Urinary bladder (tissue), 4 donors: ENCODE data around the gene CPLANE2. TPM values are rescaled to one million over a fixed set of nuclear protein-coding genes. Genes with fewer than 3 reads are reported as not detected.

Source experiments
- DNase-seq: peaks from one replicate; pipeline ENCODE4 v3.0.0-alpha.2; 2015; ENCODE audit errors: extremely low spot score
- H3K27ac ChIP-seq: one replicate; pipeline ENCODE4 v1.5.1; 2013; ENCODE audit warnings: low read depth, mild to moderate bottlenecking, moderate library complexity
- H3K36me3 ChIP-seq: one replicate; pipeline ENCODE4 v1.6.1; 2013; ENCODE audit warnings: mild to moderate bottlenecking, moderate library complexity; ENCODE audit not compliant: insufficient read depth
- H3K4me1 ChIP-seq: one replicate; pipeline ENCODE4 v1.6.1; 2013; ENCODE audit warnings: mild to moderate bottlenecking, moderate library complexity; ENCODE audit not compliant: insufficient read depth
- H3K4me3 ChIP-seq: one replicate; pipeline ENCODE4 v1.5.1; 2013; ENCODE audit warnings: low read depth, low read length
- WGBS: extraction: QIAGEN DNeasy Blood & Tissue Kit; methylation state at CpG from one replicate; pipeline ENCODE4 v1.1.7; 2013; 5-methylcytosine and 5-hydroxymethylcytosine counted together
- polyA plus RNA-seq: library from polyadenylated mRNA; stranded (reverse); fragments of 200-250 nt; gene quantifications from one replicate; pipeline ENCODE4 v1.2.3, GENCODE V29; 2013
- total RNA-seq: library from RNA; depleted of rRNA; stranded (reverse); fragments of >200 nt; gene quantifications from one replicate; pipeline ENCODE4 v1.2.3, GENCODE V29; 2014
- donor health status: healthy with polysubstance abuse.
- donor health status: healthy.

The CPLANE2 gene
- total and polyA plus RNA-seq, 2 donors, result 3.2 to 8.5 TPM

DNA sequence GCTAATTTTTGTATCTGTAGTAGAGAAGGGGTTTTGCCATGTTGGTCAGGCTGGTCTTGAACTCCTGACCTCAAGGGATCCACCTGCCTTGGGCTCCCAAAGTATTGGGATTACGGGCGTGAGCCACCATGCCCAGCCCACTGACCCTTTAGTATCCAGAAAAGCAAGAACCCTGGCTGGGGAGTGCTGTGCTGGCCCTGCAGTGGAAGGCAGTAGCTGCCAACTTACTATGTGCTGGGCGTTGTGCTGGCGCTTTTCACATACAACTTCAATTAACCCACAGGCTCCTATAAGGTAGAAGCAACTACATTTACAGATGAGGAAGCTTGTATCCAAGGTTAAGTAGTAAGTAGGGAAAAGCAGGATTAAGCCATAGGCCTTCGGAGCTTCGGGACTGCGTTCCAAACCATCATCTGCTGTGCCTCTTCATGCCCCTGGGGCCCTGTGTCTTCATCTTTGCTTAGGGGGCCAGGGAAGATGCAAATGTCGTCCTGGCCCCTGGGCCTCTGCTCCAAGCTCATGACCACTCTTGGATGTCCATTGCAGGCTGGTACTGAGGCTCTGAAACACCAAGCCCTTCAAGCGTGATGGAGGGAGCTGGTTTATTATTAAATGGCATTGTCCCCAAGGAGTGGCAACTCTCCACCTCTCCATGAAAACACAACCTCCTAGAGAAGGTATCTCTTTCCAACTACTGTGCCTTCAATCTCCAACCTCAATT lies 8.7 kb upstream of the CPLANE2 start:
- no peak overlapping the region for H3K27ac ChIP-seq
- no peak for DNase-seq
- 92% methylated on average over 9 of the region's 9 CpGs for WGBS
- H3K4me1 ChIP-seq, result no peaks in the 10 kb centered on the region
- H3K4me3 ChIP-seq, result no peak overlapping the region
- H3K36me3 ChIP-seq, result no peaks in the 10 kb centered on the region

DNA sequence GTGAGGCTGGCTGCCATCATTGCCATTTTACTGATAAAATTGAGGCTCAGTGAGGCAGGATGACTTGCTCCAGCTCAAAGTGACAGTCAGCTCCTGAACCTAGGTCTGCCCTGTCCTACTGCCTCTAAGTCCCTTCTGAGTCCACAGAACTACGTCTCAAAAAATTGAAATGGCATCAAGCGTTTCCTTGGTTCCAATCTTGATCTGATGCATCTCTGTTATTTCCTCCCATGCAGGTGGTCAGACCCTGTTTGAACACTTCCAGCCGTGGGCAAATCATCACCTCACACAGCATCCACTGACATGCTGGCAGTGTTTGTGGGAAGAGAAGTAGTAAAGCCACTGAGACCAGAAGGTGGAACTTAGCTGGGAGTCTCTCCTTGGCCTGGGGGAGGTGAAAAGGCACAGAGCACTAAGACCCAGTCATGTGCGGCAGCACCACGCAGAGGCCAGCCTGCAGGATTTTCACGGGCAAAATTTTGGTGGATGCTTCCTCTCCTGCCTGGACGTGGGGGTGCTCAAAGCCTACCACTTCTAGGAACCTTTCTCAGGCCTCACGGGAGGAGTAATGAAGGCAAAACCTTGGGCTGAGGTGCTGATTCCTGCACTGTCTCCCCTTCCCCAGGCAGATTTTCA lies 7.8 kb upstream of the CPLANE2 start:
- 74% methylated on average over 8 of the region's 8 CpGs for WGBS
- Histone ChIP-seq H3K4me1 (no peaks in the 10 kb centered on the region), H3K4me3 (no peak overlapping the region), H3K36me3 (no peaks in the 10 kb centered on the region), H3K27ac (no peak overlapping the region)
- DNase-seq, result no peak

DNA sequence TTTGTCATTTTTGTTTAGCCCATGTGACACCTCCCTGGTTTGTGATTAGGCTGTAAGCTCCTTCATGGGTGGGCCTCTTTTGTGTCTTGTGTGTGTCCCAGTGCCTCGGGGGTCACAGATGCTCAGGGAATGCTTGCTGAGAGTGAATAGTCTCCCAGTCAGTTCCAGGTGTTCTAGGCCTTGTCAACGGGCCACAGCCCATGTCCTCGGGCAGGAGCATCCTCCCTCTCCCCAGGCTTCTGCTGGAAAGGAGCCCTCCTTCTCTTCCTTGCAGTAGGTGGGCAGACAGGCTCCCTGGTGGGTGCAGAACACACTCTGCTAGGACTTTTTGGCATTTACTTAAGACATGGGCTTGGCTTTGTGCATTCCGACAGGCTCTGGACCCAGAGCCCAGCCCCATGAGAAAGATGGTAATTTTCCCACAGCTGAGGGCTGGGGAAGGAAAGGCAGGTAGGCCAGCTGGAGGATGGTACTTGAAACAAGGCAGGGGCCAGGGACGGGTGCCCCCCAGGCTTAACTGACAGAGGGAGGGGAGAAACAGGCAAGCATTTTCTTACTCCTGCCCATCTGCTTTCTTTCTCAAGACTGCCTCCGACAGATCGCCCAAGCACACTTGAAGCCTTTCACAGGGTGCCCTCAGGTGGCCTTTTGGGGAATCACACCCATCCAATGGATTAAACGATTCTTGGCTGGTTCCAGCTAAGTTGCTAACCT lies 7.1 kb upstream of the CPLANE2 start:
- Histone ChIP-seq H3K36me3 (no peaks in the 10 kb centered on the region), H3K27ac (no peak overlapping the region), H3K4me3 (no peak overlapping the region), H3K4me1 (no peaks in the 10 kb centered on the region)
- no peak for DNase-seq
- WGBS, result 27% methylated on average over 8 of the region's 8 CpGs

DNA sequence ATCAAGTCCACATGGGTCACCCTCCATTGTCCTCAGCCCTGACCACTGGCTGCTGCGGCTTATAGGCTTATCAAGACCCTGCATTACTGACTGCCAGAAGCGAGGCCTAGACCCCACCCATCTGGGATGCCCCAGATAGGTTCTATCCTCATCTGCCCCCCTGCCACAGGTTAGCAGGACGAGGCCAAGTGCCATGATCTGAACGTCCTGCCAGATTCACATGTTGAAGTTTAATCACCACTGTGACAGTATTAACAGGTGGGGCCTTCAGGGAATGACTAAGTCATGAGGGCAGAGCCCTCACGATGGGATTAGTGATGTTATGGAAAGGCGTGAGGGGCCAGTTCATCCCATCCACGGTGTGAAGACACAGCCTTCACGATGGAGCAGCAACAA lies 6.2 kb upstream of the CPLANE2 start:
- no peak for DNase-seq
- 77% methylated on average over 8 of the region's 8 CpGs for WGBS
- Histone ChIP-seq H3K27ac (no peak overlapping the region), H3K36me3 (no peaks in the 10 kb centered on the region), H3K4me3 (no peak overlapping the region), H3K4me1 (no peaks in the 10 kb centered on the region)

DNA sequence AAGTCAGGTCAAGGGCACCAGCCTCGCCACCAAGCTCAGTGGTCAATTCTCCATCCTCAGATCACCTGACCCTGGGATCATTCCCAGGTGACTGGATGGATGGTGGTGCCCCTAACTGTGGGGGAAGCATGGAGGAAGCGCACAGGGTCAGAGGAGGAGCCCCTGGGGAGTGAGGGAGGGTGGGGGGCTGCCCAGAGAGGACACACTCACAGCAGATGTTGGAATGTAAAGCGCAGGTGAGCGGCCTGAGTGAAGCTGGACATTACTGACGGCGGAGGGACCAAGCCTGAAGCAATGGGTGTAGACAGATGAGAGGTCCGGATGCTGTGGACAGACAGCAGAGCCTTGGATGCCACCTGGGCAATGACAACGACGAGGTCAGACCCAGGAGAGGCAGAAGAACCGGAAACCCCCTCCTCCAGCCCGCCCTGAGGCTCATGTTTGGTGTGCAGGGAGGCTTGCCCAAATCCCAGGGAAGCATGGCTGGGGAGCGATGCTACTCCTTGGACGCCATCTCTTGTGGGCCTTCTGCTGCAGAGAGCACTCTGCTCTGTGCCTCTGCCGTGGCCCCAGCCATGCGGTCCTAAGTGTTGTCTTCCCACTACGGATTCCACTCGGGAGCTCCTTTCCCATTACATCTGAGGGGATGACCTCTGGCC lies 5.7 kb upstream of the CPLANE2 start:
- Histone ChIP-seq H3K4me3 (no peak overlapping the region), H3K36me3 (no peaks in the 10 kb centered on the region), H3K4me1 (no peaks in the 10 kb centered on the region), H3K27ac (no peak overlapping the region)
- WGBS, result 88% methylated on average over 17 of the region's 17 CpGs
- no peak for DNase-seq

DNA sequence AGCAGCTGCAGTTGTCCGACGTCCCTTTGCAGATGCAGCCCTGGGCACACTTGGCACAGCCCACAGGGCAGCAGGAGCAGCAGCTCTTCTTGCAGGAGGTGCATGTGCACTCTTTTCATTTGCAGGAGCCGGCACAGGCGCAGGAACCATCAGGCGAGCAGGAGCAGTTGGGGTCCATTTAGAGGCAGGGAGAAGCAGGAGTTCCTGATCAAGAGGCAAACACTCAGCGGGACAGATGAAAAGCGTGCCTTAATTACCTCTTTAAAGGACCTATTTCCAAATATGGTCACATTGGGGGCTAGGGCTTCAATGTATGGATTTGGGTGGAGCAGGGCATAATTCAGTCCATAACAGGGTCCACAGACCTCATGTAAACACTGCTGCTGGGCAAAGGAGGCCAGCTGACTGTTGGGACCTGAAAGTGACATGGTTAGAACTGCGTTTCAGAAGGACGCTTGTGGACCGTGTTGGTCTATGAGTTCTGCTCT lies 4.3 kb upstream of the CPLANE2 start:
- DNase-seq, result no peak
- no peak overlapping the region for H3K27ac ChIP-seq
- no peaks in the 10 kb centered on the region for H3K36me3 ChIP-seq
- no peaks in the 10 kb centered on the region for H3K4me1 ChIP-seq
- WGBS, result 68% methylated on average over 10 of the region's 10 CpGs
- H3K4me3 ChIP-seq, result no peak overlapping the region

DNA sequence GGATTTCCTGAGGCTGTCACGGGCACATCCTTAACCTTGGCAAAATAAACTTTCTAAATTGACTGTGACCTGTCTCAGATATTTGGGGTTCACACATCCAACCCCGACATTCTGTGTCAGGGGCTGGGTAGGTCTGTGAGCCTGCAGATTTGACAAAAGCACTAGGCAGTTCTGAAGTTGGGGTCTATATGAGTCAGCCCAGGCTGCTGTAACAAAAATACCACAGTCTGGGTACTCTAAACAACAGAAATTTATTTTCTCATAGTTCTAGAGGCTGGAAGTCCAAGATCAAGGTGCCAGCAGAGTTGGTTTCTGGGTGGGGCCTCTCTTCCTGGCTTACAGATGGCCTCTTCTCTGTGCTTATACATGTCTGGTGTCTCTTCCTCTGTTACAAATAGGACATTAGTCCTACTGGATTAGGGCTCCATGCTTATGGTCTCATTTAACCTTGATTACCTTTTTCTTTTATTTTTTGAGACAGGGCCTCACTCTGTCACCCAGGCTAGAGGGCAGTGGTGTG lies 3.0 kb upstream of the CPLANE2 start:
- DNase-seq, result no peak
- Histone ChIP-seq H3K4me3 (no peak overlapping the region), H3K36me3 (no peaks in the 10 kb centered on the region), H3K27ac (no peak overlapping the region), H3K4me1 (no peaks in the 10 kb centered on the region)
- WGBS, result 93% methylated on average over 2 of the region's 2 CpGs

DNA sequence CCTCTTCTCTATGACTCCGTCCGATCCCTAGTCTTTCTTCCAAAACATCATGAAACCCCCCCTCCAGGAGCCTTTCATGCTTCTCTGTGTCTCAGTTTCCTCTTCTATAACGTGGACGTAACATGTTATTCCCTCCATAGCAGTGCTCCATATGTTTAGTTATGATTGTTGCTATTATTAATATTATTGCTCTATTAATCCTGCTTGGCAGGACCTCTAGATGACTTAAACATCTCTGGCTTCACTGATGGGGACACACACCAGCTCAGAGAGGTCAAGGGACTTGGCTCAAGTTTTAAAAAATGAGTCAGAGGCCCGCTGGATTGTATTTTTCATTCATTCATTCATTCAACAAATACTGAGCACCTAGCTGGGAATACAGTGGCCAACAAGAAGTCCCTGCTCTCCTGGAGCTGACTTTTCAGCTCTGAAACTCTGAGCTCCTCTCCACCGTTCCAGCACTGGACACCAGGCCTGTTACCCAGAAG lies 404 bp upstream of the CPLANE2 start:
- H3K4me1 ChIP-seq, result no peaks in the 10 kb centered on the region
- DNase-seq, result no peak
- H3K36me3 ChIP-seq, result no peaks in the 10 kb centered on the region
- H3K4me3 ChIP-seq, result peak overlapping the region; percentile 52
- peak overlapping the region; percentile 72 for H3K27ac ChIP-seq
- 20% methylated on average over 6 of the region's 6 CpGs for WGBS

DNA sequence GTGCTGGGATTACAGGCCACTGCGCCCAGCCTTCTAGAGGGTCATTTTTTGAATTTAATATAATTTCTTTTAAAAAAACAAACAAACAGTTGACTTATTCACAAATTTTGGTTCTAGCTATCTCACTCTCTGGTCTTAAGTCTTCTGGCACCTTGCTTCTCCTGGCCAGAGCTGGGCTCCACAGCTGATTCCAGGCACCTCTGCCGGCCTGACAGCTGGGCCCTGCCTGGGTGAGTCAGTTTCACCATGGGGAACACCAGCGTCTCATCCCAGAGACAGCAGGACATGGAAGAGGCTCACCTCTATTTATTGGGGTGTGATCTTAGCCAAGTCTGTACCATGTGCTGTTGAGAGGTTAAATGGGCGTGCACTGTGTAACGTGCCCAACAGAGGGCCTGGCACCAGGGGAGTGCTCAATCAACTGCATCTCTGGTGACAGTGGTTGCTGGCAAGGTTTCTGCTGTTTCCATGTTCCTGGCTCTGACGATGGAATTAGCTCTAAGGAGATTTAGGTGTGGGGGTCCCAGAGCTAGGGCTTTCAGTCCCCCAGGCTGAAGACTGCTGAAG lies 956 bp downstream of the CPLANE2 start:
- Histone ChIP-seq H3K36me3 (no peaks in the 10 kb centered on the region), H3K27ac (no peak overlapping the region), H3K4me1 (no peaks in the 10 kb centered on the region), H3K4me3 (peak overlapping the region; percentile 52)
- WGBS, result 40% methylated on average over 6 of the region's 6 CpGs
- no peak for DNase-seq

DNA sequence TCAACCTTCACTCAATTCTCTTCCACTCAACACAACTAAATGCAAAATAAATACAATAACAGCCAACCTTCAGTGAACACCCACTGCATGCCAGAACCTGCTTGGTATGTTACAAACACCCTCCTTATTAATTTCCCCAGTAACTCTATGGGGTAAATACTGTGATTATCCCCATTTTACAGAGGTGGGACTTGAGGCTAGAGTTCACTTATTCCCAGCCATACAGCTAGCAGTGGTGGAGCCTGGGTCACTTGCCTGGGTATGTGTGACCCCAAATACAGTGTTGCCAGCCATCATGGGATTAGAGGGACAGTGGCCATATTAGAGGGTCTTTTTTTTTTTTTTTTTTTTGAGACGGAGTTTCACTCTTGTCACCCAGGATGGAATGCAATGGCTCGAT lies 1.6 kb downstream of the CPLANE2 start:
- no peak overlapping the region for H3K27ac ChIP-seq
- WGBS, result 87% methylated on average over 2 of the region's 2 CpGs
- no peak overlapping the region for H3K4me3 ChIP-seq
- no peaks in the 10 kb centered on the region for H3K4me1 ChIP-seq
- DNase-seq, result no peak
- no peaks in the 10 kb centered on the region for H3K36me3 ChIP-seq

DNA sequence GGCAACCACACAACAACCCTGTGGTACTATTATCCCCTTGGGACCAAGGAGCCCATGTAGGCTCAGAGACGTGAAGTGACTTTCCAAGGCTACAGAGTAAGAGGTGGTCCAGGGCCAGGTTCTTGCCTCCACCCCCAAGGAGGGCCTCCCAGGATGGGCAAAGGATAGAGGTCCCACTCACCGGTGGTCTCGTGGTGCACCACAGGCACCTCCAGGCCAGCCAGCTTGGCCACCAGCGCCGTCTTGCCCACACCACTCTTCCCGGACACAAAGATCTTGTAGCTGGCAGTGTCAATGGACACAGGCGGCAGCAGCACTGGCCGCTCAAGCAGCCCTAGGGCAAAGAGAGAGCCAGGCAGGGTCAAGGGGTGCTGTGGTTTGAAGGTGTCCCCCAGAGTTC lies 3.6 kb downstream of the CPLANE2 start:
- H3K4me3 ChIP-seq, result no peak overlapping the region
- DNase-seq, result no peak
- no peaks in the 10 kb centered on the region for H3K36me3 ChIP-seq
- WGBS, result 96% methylated on average over 8 of the region's 8 CpGs
- H3K27ac ChIP-seq, result no peak overlapping the region
- H3K4me1 ChIP-seq, result no peaks in the 10 kb centered on the region

DNA sequence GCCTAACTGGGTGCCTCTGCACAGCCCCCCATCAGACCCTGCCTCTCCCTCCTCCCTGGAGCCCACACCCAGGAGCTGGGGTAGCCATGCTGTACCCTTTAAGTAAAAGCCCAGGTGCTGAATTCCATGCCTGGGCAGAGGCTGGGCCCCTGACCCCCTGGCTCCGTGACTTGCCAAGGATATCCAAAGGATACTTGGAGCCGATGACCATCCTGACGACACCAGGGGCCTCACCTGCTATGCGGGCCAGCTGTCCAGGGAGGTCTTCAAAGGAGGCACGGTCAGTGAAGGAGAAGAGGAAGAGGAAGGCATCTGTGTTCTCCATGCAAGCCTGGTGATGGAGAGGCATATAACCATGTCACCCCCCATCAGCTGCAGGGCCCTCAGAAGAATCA lies 4.7 kb downstream of the CPLANE2 start:
- Histone ChIP-seq H3K36me3 (no peaks in the 10 kb centered on the region), H3K4me1 (no peaks in the 10 kb centered on the region), H3K4me3 (no peak overlapping the region), H3K27ac (no peak overlapping the region)
- DNase-seq, result no peak
- 95% methylated on average over 5 of the region's 5 CpGs for WGBS
